ENCODE results near the gene BICD2.

The BICD2 gene

DNA sequence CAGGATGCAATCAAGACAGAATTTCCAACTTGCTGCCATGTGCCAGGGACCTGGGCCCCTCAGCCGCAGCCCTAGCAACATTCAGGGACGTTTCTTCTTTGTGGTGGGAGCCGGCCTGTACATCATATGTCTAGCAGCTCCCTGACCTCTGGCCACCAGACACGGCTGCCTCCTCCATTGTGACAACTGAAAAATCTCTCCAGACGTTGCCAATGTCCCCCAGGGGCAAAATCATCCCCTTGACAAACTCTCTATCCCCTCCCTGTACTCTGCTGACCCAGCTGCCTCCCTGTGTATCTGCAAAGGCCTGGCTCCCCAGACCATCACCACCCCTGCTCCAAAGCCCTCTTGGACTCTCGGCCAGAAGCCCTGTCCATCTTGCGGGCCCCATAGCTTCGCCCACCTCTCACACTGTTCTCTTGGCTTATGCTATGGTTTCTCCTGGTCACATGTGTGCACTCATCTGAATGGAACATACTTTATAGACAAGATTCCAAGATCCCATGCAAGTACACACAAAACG, 40.8 kb downstream of the BICD2 start:
- no peak for DNase-seq
- no peak for ATAC-seq (replicated peaks)
- peaks cover 58 to 86% of the 10 kb centered on the region in 2 donors for H3K4me1 Mint-ChIP-seq
- no peak overlapping the region for H3K4me3 Mint-ChIP-seq
- no peaks in the 10 kb centered on the region for H3K27me3 Mint-ChIP-seq
- H3K27ac Mint-ChIP-seq: peak overlapping the region; percentile 70
- peaks cover 52 to 77% of the 10 kb centered on the region in 2 donors for H3K36me3 Mint-ChIP-seq
- H3K9me3 Mint-ChIP-seq: no peaks in the 10 kb centered on the region

DNA sequence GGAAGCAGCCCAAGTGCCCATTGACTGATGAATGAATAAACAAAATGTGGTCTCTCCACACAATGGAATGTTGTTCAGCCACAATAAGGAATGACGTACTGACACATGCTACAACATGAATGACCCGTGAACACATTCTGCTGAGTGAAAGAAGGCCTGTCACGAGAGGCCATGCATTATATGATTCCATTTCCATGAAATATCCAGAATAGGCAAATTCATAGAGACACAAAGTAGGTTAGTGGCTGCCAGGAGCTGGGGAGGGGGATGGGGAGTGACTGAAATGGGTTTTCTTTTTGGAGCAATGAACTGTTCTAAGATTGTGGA, 41.4 kb downstream of the BICD2 start:
- H3K27me3 Mint-ChIP-seq: no peaks in the 10 kb centered on the region
- peaks cover 53 to 77% of the 10 kb centered on the region in 2 donors for H3K36me3 Mint-ChIP-seq
- H3K4me1 Mint-ChIP-seq: peaks cover 57 to 85% of the 10 kb centered on the region in 2 donors
- DNase-seq: no peak
- no peak overlapping the region for H3K4me3 Mint-ChIP-seq
- peak overlapping the region; percentile 52 for H3K27ac Mint-ChIP-seq
- no peak for ATAC-seq (replicated peaks)
- H3K9me3 Mint-ChIP-seq: no peaks in the 10 kb centered on the region

DNA sequence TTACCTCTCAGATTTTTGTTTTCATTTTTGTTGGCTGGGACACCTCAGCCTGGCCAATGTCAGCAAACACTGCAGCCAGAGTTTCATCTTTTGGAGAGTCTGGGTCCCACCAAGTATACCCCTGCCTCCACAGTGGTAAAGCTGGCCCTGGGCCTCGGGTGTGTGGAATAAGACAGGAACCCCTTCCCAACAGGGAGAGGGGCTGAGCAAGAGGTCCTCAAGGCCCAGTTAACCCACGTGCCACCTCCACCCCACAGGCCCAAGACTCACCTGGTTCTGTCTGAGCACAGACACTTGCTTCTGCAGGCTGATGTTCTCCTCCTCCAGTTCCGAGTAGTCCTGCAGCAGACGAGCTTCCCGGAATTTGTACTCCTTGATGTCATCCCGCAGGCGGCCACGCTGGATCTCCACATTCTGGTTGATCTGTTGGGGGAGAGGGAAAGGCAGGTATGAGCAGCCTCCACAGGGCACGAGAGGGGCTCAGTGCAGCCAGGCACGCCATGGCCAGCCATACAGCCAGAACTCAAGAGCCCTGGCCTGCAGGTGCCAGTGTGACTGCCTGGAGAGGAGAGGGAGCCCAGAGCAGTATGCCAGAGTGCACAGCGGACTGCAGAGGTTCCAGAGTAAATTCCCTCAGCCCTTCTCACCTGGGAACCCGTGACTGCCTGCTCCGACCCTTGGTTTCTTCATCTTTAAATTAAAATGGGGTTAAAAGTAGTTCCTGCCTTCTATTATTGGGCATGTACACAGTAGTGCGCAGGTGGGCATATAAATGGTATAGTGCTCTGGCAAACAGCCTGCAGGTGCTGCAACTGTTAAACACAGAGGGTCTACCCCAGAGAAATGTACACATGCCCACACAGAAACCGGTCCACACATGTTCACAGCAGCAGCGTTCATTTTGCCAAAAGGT, 42.0 kb downstream of the BICD2 start:
- no peaks in the 10 kb centered on the region for H3K9me3 Mint-ChIP-seq
- DNase-seq (no peak), ATAC-seq (replicated peaks) (no peak)
- H3K27ac Mint-ChIP-seq: peak overlapping the region; percentile 81
- peaks cover 53 to 82% of the 10 kb centered on the region in 2 donors for H3K4me1 Mint-ChIP-seq
- H3K36me3 Mint-ChIP-seq: peaks cover 50 to 77% of the 10 kb centered on the region in 2 donors
- no peaks in the 10 kb centered on the region for H3K27me3 Mint-ChIP-seq
- H3K4me3 Mint-ChIP-seq: no peak overlapping the region

GRCh38 chr9:92721548-92721947, 43.1 kb downstream of the BICD2 start:
- DNase-seq: no peak
- Mint-ChIP-seq H3K4me3 (peak overlapping the region in 1 of 2 donors; percentile 29), H3K9me3 (no peaks in the 10 kb centered on the region), H3K27me3 (no peaks in the 10 kb centered on the region), H3K36me3 (peaks cover 50 to 75% of the 10 kb centered on the region in 2 donors), H3K27ac (peak overlapping the region; percentile 89), H3K4me1 (peaks cover 50 to 74% of the 10 kb centered on the region in 2 donors)
- ATAC-seq (replicated peaks): peak; percentile 49 to 51

DNA sequence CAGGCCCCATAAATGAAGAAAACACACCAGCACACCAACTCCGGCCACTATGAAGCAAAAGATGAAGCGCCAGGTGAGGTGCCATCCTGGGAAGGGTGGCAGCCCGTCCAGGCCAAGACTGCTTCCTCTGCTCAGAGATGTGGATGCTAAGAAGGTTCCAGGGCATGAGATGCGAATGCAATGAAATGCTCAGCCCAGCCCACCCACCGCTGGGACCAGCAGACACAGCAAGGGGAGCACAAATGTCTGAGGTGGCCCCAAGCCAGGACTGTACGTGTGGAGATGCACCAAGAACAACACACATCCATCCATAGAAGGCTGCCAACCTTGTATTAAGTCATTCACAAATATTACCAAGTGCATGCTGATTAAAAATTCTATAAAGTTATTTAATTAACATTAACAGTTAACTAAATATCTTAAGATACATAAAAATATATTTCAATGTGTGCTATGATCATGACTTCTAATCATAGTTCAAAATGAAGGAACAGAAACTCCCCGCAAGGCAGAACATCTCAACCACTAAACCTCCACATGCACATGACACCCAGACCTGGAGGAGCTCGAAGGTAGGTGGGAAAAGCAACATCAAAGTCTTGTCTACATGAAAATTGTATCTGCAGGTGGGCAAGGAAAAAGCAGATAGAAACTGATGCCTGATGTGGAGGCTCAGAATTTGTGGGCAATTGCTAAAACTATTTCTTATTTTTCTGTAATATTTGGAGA, 43.7 kb downstream of the BICD2 start:
- H3K4me3 Mint-ChIP-seq: peak overlapping the region; percentile 7 to 29

GRCh38 chr9:92720209-92720765, 44.3 kb downstream of the BICD2 start:
- ATAC-seq (replicated peaks) (no peak), DNase-seq (no peak)
- no peaks in the 10 kb centered on the region for H3K9me3 Mint-ChIP-seq
- H3K4me1 Mint-ChIP-seq: peaks cover 41 to 67% of the 10 kb centered on the region in 2 donors
- H3K4me3 Mint-ChIP-seq: peak overlapping the region; percentile 7 to 17
- peaks cover 50 to 73% of the 10 kb centered on the region in 2 donors for H3K36me3 Mint-ChIP-seq
- peak overlapping the region; percentile 77 for H3K27ac Mint-ChIP-seq
- no peaks in the 10 kb centered on the region for H3K27me3 Mint-ChIP-seq

More for the DNA sequence above, 43.7 kb downstream of the BICD2 start:
- DNase-seq: no peak
- Mint-ChIP-seq H3K27me3 (no peaks in the 10 kb centered on the region), H3K4me1 (peaks cover 46 to 72% of the 10 kb centered on the region in 2 donors), H3K9me3 (no peaks in the 10 kb centered on the region), H3K36me3 (peaks cover 50 to 73% of the 10 kb centered on the region in 2 donors), H3K27ac (peak overlapping the region; percentile 89)
- peak; percentile 75 to 84 for ATAC-seq (replicated peaks)

DNA sequence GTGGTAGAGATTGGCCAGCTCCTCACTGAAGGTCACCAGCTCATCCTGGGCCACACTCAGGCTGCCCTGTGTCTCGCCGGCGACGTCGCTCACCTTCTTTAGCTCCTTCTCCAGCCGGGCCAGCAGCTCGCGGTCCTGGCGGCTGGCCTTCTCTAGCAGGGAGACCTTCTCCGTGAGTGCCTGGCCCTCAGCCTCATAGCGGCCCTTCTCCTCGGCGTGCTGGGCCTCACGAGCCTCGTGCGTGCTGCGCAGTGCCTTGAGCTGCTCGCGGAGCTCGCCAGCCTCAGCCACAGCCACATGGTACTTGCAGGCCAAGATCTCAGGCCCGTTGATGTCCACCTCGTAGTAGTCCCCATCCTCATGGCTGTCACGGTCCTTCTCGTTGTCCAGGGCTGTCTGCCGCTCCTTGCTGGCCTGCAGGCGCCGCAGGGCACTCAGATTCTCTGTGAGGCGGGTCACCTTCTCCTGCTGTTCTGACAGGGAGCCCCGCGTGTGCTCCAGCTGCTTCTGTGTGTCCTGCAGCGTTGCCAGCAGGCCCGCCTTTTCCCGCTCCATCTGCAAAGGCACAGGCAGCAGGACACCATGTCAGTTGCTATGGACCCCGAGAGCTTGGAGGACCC, 45.5 kb downstream of the BICD2 start:
- Mint-ChIP-seq H3K36me3 (peaks cover 47 to 70% of the 10 kb centered on the region in 2 donors), H3K9me3 (no peaks in the 10 kb centered on the region), H3K27ac (peak overlapping the region; percentile 69), H3K4me3 (no peak overlapping the region), H3K4me1 (peaks cover 38 to 62% of the 10 kb centered on the region in 2 donors), H3K27me3 (no peaks in the 10 kb centered on the region)
- no peak for ATAC-seq (replicated peaks)
- no peak for DNase-seq

DNA sequence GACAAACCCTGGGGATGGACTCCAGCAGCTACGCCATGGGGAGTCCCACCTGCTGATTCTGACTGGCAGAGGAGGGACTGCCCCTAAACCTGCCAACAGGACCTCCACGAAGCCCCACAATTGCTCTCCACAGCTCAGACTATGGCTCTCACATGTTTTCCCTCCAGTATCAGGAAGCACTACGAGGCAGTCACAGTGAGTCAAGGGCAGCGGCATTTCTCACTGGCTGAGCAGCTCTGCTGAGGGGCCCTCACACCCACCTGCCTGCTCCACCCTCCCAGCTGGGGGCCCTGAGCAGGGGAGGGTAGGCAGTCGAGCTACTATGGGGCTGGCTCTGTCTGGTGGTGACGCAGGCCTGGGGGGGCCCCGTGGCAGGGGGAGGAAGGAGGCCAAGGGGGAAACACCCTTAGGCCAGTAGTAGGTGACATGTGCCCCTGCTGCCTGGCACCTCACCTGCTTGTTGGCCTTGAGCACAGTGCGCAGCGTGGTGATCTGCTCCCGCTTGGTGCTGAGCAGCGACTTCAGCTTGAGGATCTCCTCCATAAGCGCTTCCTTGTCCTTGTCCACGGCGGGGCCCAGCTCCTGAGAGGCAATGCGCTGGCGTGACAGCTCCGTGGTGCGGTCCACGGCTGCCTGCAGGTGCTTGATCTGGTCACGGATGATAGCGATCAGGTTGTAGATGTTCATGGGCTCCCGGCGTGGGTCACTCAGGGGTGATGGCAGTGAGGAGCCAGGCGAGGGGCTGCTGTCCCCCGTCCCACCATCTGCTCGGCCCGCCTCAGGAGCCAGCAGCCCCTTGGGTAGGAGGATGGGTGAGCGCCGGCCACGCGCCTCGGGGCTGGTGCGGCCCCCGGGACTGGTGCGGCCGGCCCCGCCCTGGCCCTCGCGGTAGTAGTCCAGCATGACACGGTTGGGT, 46.3 kb downstream of the BICD2 start:
- Mint-ChIP-seq H3K4me1 (peaks cover 37 to 59% of the 10 kb centered on the region in 2 donors), H3K27me3 (no peaks in the 10 kb centered on the region), H3K4me3 (no peak overlapping the region), H3K36me3 (peaks cover 49 to 74% of the 10 kb centered on the region in 2 donors), H3K9me3 (no peaks in the 10 kb centered on the region), H3K27ac (peak overlapping the region; percentile 75)
- ATAC-seq (replicated peaks) (peak in 1 of 2 donors; percentile 15), DNase-seq (no peak)

GRCh38 chr9:92717201-92718085, 47.2 kb downstream of the BICD2 start:
- Mint-ChIP-seq H3K9me3 (no peaks in the 10 kb centered on the region), H3K27ac (peak overlapping the region; percentile 75), H3K4me3 (no peak overlapping the region), H3K36me3 (peaks cover 51 to 73% of the 10 kb centered on the region in 2 donors), H3K4me1 (peaks cover 39 to 60% of the 10 kb centered on the region in 2 donors), H3K27me3 (no peaks in the 10 kb centered on the region)
- DNase-seq (no peak), ATAC-seq (replicated peaks) (no peak)

GRCh38 chr9:92716557-92716956, 48.1 kb downstream of the BICD2 start:
- ATAC-seq (replicated peaks): peak; percentile 72 to 76
- Mint-ChIP-seq H3K4me1 (peaks cover 39 to 60% of the 10 kb centered on the region in 2 donors), H3K4me3 (no peak overlapping the region), H3K27ac (peak overlapping the region; percentile 56), H3K36me3 (peaks cover 51 to 73% of the 10 kb centered on the region in 2 donors), H3K27me3 (no peaks in the 10 kb centered on the region), H3K9me3 (no peaks in the 10 kb centered on the region)
- DNase-seq: peak; percentile 60

DNA sequence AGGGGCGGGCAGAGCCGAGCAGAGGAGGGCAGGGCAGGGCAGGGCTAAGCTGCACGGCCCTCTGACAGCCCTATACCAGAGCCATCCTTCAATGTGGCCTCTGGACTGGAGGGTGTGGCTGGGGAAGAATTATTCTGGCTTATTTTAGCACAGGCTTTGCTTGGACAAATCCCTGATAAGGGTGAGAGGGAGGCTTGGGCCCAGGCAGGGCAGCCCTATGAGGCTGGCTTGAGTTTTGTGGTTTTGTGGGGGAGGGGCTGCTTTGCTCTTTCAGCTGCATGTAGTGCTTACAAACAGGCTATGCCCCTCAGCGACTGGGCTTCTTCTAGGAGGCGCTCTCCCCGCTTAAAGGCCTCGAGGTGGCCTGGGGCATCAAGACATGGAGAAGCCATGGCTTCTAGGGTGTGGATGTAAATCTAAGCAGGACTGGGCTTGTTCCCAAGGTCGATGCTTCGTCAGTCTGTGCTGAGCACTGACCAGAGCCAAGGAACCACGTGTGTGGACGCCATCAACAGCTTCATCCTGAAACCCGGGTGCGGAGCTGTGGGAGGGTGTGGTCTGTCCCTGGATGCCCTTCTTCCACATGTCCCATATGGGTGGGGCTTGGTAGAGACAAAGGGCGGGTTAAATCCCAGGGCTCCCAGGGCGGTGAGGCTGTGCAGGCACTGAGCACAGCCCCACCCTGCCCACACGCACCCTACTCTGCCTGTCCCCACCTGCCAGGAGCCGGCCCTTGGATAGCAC, 49.0 kb downstream of the BICD2 start:
- DNase-seq: no peak
- H3K4me3 Mint-ChIP-seq: no peak overlapping the region
- no peak for ATAC-seq (replicated peaks)
- peaks cover 44 to 73% of the 10 kb centered on the region in 2 donors for H3K36me3 Mint-ChIP-seq
- H3K4me1 Mint-ChIP-seq: peaks cover 33 to 55% of the 10 kb centered on the region in 2 donors
- H3K9me3 Mint-ChIP-seq: no peaks in the 10 kb centered on the region
- no peaks in the 10 kb centered on the region for H3K27me3 Mint-ChIP-seq
- no peak overlapping the region for H3K27ac Mint-ChIP-seq

Measured in stimulated activated naive B cell treated with anti-CD40 and anti-IgM and Interleukin-4, amounts not matched to agents 10 μg/mL and 1 μg/mL and 100 μg/mL, for 72 hours (primary cell).